T47D (cell line): Measurements from ENCODE around the gene PCSK5.

Experiments
- DNase-seq, 2 experiments: peaks; one replicate each; pipeline versions ENCODE4 v3.0.0 to v3.0.0-alpha.2; 2011 to 2012; ENCODE audit warnings: low read depth in 1 of 2, low spot score in 1 of 2
- JUND ChIP-seq: IDR thresholded peaks from 2 replicates; pipeline ENCODE4 v1.6.1; 2012; ENCODE audit warnings: low read depth
- in situ Hi-C: cut with HindIII; loops from 2 replicates; pipeline ENCODE4 v1.10.0; 2016; ENCODE audit warnings: low sequenced_read_pairs, low pct_unique_long_range_greater_than_20kb

Gene PCSK5

GRCh38 chr9:76401580-76402354 is 511.3 kb downstream of the PCSK5 start:
- in situ Hi-C loops: no loop called here
- DNase-seq: no peak
- no peak for TF ChIP-seq JUND

DNA sequence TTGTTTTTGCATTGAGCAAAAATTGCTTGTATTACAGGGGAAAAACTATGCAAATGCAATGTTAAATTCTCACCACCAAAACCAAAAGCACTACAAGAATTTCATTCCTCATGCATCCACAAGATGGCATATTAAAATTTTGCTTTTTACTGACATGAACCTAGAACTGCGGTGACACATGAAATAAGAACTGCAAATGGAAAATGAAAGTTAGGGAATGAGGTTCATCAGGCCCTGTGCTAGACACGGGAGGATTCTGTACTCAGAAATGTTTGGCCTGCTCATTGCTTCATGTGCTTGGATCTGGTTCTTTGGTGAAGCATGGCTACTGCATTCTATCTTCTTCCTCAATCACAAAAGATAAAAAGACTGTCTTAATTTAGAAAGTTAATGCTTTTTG is 512.9 kb downstream of the PCSK5 start:
- peak; percentile 9 to 51 for DNase-seq
- TF ChIP-seq JUND: no peak
- in situ Hi-C loops: no loop called here

DNA sequence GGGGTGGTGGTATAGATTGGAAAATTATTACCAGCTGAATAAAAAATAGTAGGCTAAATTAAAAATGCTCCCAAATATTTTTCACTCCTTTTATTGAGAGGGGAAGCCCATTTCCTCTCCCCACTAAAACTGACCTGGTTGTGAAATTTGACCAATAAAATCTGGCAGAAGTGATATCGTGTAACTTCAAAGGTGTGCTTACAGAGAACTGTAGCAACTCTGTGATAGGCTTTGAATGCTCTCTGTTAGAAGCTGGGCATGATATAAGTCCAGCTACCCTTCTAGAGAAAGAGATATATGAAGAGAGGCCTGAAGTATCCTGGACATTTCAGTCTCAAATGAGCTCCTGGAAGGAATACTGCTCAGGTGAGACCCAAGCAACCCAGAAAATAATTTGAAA is 513.9 kb downstream of the PCSK5 start:
- no peak for TF ChIP-seq JUND
- in situ Hi-C loops: no loop called here
- DNase-seq: no peak

DNA sequence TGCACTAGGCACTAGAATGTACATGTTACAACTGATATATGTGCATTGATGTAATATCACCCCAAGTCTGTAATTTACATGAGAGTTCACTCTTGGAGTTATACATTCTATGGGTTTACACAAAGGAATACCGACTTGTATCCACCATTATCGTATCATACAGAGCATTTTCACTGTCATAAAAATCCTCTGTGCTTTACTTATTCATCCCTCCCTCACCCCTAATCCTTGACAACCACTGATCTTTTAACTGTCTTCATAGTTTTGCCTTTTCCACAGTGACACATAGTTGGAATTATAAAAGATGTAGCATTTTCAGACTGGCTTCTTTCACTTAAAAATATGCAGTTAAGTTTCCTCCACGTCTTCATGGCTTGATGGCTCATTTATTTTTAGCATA is 514.9 kb downstream of the PCSK5 start:
- TF ChIP-seq JUND: no peak
- in situ Hi-C loops: no loop called here
- no peak for DNase-seq

DNA sequence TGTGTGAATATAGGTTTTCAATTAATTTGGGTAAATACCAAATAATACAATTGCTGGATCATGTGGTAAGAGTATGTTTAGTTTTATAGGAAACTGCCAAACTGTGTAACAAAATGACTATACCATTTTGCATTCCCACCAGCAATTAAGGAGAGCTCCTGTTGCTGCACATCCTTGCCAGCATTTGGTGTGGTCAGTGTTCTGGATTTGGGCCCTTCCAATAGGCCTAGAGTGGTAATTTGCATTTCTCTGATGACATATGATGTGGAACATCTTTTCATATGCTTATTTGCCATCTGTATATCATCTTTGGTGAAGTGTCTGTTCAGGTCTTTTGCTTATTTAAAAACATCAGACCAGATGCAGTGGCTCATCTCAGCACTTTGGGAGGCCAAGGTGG is 515.4 kb downstream of the PCSK5 start:
- TF ChIP-seq JUND: no peak
- in situ Hi-C loops: no loop called here
- no peak for DNase-seq
